IPS DF 19.7 (cell line): Measurements from ENCODE around the gene CLEC11A.

Experiments
- DNase-seq: peaks from one replicate; pipeline ENCODE4 v3.0.0-alpha.2; 2013; ENCODE audit warnings: low read depth, low spot score

CLEC11A gene, protein sequence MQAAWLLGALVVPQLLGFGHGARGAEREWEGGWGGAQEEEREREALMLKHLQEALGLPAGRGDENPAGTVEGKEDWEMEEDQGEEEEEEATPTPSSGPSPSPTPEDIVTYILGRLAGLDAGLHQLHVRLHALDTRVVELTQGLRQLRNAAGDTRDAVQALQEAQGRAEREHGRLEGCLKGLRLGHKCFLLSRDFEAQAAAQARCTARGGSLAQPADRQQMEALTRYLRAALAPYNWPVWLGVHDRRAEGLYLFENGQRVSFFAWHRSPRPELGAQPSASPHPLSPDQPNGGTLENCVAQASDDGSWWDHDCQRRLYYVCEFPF

DNA sequence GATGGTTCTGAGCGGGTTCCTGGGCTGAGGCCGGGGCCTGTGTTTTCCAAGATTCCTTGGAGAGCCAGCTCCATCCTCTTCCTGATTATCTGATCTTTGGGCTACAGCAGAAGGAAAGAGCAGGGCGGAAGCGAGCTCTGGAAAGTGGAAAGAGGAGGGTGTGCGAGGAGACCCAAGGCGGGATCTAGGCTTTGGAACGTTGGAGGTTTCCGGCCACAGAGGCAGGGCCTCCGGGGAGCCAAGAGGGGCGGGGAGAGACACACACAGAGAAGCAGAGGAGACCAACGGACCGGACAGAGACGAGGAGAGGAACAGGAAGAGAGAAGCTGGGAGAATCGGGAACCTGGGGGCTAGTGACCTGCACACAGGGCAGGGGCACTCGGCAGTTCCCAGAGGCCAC lies at the start of gene CLEC11A:
Gene CLEC11A (plus strand): TSS at position 296 of the 400 bp plus-strand sequence. CDS start 162 bp downstream, outside the sequence.
- DNase-seq: no peak

DNA sequence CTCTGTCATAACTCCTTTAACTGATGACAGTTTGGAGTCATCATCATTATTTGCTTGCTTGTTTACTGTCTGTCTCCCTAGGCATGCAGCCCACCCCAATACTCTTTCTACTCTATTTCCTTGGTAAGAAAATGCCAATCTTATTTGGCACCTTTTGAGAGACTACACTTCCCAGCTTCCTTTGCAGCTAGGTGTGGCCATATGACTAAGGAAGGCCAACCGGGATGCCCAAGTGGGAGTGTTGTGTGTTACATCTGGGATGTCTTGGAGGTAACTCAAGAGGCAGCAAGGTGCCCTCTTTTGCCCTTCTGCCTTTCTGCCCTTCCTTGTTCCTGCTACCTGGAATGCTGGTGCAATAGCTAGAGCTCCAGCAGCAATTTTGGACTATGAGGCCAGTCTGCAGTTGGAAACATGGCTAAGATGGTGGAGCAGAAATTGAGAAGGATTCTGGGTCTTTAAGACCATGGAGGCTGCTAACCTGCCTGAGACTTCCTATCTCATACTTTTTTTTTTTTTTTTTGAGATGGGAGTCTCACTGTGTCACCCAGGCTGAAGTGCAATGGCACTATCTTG lies 46.5 kb upstream of the CLEC11A start:
- no peak for DNase-seq

DNA sequence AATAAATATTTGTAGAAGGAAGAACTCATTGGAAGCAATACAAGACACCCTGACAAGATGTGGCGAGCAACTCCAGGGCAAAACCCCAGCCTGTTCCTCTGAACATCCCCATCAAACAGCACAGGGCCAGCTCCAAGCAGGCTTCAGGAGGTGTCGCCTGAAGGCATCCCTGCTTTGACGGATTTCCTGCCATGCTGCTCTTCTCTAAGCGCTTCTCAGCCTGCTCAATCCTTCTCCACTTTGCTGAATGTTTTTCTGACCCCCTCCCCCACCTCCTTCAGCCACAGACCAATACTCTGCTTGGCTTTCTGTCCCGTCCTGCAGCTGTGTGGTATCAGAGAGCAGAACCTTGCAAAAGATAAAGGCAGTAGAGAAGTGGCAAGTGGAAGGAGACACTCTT lies 45.5 kb upstream of the CLEC11A start:
- no peak for DNase-seq

DNA sequence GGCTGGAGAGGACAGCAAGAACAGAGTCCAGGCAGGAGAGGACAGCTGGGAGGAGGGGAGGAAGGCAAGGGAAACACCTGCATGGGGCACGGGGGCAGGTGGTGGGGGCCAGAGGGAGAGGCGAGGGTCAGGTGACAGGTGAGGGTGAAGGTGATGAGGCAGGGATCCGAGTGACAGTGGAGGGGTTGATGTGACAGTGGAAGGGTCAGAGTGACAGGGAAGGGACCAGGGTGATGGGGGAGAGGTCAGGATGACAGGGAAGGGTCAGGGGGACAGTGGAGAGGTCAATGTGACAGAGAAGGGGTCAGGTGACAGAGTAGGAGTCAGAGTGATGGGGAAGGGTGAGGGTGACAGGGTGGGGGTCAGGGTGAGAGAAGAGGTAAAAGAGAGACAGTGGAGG lies 44.8 kb upstream of the CLEC11A start:
- no peak for DNase-seq

DNA sequence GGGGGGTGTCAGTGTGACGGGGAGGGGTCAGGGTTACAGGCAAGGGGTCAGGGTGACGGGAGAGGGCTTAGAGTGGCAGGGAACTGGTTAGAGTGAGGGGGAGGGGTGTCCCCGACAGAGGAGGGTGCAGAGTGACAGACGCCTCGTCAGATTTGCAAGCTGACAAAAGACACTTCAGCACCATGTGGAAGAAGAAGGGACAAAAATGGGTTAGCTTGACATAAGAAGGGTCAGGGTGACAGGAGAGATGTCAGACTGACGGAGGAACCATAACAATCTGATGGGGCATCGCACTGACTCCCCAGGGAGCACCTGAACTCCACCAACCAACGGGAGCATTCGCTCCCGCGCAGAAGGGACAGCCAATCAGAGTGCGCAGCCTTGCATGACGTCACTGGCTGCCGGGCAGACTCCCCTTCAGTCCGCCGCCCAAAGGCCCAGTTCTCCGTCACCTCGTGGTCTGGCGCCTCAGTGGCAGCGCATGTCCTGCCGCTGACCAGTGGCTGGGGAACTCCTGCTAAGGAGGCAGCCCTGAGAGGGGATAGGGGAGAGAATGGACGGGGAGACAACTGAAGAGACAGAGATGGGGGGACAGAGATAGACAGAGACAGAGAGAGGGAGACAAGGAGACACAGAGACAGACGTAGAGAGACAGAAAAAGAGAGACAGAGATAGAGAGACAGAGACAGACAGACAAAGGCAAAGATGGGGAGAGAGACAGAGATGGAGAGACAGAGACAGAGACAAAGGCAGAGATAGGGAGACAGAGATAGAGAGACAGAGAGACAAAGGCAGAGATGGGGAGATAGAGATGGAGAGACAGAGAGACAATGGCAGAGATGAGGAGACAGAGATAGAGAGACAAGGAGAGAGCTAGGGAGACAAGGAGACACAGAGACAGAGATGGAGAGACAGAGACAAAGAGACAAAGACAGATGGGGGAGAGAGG lies 43.7 kb upstream of the CLEC11A start:
- no peak for DNase-seq

DNA sequence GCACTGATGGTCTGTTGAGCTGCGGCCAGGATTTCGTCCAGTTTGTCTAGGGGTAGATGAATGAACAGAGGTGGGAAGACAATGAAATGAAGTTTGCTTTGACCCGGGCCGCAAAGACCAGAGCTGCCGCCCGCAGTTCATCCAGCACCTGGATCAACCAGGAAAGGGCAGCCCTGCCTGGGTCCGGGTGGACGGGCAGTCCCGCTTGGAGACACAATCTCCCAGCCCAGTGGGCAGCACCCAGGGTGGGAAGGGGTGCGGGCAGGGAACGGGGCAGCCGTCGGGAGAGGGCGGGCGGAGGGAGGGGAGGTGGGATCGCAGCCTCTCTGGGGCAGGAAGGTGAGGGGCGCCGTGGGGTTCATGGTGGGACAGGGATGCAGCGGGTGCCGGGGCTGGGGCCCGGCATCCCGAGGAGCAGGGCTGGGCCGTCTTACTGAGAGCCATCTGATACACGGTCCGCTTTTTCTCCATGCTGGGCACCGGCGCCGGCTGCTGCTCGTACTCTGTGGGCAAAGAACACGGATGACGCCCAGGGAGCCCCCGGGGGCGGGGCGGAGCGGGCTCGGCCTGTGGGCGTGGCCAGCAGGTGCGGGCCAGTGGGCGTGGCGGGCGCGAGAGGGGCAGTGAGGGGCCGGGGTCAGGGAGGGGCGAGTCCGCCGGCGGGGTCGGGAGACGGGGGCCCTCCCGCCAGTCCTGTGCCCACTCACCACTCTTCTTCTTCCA lies 36.7 kb upstream of the CLEC11A start:
- DNase-seq: no peak

DNA sequence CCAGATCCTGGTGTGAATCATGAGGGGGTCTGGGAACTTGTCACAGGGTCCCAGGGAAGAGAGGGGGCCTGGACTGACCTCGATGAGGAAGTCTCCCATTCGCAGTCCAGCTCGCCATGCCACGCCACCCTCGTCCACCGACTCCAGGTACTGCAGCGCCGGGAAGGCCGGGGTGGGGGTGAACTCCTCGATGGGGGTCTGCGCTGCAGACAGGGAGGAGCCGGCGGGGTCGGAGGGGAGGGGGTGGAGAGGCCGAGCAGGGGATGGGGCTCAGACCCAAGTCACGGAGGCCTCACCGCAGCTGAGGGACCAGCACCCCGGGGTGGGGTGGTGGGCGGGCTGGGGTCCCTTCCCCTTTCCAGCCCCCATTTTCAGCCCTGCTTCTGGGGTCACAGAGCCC lies 34.4 kb upstream of the CLEC11A start:
- DNase-seq: no peak

DNA sequence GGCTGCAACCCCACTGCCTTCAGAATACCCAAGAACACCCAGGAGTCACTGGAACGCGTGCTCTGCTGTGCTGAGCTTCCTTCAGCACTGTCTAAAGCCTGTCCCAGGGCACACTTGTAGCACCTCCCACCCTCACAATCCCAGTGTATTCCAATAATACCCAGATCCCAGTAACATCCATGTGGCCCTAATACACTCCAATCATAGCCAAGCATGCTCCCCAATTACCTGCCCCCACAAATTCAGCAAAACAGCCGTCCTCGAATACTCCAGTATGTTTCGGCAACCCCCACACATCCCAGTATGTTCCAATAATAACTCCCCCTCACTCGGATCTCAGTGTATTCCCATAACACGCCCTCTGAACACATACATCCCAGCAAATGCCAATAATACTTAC lies 32.7 kb upstream of the CLEC11A start:
- DNase-seq: no peak

DNA sequence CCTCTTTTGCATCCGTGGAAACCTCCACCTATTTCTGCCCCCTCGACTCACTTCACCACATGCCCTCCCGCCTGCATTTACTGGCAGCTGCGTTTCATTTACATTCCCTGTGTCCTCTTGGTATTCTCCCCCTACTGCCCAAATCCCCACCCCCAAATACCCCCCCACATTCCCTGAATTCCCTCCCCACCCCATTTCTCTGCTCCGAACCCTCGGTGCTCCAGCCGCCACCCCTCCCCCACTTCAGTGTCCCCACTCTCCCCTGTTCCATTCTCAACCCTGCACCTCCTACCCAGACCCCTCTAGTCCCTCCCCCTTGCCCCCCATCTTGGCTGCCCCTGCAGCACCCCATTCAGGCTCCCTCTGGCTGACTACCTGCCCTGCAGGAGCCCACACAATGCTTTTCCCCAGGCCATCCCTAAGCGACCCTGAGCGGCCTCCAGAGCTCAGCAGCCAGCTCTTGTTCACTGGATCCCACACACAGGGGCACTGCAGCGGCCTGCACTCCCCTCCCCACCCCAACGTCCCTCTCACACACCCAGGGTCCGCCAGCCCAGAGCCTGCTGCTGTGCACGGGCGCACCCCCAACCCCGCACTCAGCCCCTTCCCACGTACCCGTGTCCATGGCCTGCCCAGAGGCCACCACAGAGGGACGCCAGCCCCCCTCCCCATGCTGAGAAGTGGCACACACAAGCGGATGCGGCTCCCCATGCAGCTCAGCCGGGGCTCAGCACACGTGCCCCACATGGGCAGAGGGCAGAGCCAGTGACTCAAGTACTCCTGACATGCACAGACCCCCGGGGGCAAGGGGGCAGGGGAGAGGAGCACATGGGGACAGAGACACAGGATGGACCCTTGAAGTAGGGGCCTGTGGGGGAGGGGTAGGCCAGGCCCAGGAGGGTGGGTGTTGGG lies 29.8 kb upstream of the CLEC11A start:
- DNase-seq: no peak

DNA sequence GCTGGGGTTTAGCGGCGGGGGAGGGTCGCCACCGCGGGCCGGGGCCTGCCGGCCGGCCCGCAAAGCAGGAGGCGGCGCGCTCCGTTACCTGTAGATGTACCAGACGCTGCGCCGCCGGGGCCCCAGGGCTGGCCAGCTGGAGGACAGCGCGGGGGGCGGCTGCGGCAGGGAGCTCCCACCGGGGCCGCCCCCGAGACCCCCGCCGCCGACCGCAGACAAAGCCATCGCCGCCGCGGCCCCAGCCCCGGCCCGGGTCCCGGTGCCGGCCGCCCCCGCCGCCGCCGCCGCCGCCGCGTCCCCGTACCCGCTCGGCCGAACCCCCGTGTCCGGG lies 28.4 kb upstream of the CLEC11A start:
- no peak for DNase-seq

DNA sequence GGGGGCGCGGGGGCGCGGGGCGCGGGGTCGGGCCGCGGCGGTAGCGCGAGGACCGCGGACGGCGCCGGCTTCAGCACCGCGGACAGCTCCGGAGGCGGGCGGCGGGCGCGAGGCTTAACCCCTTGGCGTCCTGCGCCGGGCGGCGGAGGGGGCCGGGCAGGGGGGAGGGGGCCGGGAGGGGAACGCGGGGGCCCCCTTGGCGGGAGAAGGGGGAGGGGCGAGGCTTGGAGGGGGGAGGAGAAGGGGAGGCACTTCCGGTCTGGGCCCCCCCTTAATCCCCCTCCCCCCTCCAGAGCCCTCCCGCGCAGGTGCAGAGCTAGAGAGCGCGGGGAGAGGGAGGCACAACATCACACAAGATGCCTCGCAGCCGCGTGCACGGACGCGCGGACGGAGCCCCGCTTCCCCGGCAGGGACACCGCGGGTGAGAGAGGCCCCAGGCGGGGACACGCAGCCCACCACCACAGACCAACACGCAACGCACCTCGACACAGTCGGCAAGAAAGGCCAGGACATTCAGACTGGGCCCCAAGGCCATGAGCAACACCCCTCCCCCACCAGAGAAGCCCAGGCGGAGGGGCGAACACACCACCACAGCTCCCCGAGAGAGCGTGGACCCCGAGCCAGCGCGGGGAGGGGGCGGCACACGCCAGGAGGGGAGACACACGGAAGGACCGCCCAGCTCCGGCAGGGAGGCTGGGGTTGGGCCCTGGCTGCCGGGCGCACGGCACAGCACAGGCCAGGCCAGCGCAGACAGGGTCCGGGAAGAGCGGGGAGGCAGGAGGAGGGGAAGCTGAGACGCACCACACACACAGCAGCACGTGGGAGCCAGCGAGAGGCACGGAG lies 27.7 kb upstream of the CLEC11A start:
- no peak for DNase-seq

DNA sequence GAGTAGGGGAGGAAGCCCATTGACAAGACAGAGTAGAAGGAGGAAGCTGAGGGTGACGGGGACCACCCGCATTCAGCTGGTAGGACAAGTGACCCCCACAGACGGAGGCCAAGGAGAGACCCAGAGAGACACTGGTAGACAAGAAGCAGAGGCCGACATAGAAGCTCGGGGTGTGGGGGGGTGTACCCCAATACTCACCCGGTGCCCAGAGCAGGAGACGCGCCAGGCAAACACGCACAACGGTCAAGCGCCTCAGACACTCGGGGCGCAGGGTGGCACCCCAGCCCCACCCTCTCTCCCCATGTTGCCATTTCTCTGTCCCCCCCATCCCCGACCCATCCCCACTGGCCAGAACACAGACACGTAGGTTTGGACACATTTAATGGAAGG lies 27.1 kb upstream of the CLEC11A start:
- no peak for DNase-seq

DNA sequence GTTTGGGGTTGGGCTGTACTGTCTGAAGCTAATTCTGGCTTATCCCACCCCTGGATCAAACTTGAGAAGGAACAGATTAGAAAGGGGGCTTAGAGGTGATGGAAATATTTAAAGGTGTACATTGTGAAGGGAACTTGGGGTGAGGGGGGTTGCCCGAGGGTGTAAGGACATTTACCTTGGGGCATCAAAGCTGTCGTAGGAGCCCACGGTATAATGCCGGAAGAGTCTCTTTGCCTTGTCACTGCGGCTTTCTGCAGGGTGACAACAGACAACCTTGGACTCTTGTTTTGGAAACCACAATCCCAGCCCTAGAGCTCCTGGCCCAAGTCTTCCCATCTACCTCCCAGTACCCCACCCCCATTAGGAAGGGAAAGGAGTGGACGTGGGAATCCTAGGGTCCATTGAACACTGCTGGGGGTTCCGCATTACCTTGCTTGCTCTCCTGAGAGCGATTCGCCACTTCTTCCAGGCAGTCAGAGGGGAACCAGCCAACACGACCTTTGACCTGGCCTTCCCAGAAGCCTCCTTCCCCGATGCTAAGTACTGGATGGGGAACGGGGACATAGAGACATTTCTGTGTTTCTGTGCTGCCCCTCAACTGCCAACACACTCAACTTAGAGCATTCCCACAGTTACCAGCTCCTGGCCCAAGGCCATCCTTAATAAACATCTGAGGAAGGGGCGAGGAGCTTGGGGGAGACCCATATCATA lies 25.6 kb upstream of the CLEC11A start:
- DNase-seq: no peak

DNA sequence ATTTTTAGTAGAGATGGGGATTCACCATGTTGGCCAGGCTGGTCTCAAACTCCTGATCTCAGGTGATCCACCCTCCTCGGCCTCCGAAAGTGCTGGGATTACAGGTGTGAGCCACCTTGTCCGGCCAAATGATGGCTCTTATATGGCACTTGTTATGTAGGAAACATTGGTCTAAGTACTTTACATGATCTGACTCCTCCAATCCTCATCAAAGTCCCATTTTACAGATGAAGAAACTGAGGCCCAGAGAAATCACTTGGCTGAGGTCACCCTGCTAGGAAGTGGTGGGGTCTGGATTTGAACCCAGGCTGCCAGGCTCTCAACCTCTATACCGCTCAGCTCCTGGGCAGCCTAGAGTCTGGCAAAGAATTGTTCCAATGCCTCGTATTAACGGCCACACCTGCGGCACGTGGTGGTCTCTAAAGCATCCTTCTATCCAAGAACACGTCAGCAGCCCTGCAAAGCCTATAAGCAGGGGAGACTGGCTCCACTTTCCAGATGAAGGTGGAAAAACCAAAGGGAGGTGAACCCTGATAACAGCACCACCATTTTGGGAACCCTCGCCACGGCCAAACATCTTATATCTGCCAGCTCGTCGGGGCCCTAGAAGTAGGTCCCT lies 21.7 kb upstream of the CLEC11A start:
- no peak for DNase-seq

DNA sequence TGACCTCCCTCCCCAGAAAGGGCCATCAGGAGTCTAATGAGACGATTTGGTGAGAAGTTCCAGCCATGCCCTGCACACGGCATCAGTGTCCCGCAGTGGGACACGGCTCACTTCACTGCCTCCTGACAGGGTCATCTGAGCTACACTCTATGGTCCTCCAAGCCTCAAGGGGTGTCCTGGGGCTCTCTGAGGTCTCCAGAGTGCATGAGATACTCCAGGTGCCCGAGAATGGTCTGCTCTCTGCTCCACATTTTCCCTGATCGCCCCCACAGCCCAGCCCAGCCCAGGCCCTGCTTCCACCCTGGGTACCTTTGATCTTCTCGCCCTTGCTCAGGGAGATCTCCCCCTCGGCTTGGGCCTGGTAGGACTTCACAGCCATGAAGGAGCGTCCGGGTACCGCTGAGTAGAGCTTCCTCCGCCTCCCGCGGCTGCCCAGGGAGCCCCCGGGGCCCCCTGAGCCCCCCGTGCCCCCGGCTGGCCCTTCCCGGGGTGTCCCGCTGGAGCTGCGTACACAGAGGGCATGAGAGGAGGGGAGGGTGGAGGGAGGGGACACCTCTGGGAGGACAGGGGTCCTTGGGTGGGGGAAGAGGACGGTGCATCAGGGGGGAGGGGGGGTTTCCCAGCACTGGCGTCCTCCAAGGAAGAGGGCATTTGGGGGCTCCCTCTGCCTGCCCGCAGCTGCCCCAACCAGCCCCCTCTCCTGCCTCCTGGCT lies 20.9 kb upstream of the CLEC11A start:
- DNase-seq: no peak

DNA sequence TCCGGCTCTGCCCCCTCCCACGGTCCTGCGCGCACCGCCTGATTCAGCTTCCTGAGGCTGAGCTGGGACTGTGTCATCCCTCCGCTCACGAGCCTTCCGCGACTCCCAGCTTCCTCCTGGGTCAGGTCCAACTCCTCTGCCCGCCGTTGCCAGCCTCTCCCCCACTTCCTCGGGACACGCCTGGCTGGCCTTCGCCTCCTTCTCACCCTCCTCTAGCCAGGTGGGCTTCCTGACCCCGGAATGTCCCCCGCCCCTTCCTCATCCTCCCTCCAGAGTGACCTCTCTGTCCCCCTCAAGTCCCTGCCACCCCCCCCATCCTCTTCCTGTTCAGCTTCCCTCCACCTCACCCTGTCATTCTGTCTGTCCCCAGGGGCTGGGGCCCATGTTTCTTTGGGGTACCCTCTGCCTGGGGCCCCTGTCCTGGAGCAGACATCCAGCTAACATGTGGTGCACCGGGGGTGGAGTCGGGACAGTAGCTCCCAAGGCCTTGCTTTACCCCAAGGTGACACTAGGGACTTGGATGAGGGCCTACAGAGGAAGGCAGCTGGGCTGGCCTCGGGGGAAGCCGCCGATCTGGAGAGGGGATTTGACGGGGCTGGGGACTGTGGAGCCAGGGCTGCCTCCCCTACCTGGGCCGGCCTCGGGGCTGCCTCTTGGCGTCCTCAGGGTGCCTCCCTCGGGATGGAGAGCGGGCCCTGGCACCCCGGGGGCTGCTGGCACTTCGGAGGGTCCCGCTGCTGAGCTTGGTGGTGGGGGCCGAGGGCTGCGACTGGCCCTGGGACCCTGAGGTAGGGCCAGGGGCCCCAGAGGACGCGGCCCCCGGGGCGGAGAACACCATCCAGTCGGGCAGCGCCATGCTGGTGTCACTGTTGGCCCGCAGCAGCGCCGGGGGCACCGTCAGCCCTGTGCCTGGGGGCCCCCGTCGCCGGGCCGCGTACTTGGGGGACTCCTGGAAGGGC lies 20.0 kb upstream of the CLEC11A start:
- DNase-seq: no peak
